Measurements from ENCODE around the gene CNDP2.
"Not testable (repeated sequence)": the region's sequence is repeated elsewhere in the genome, so short reads cannot be mapped to it uniquely, and the experiment has no call there.

Gene CNDP2

GRCh38 chr18:74518456-74519295, 22.5 kb downstream of the CNDP2 start:
- DNase-seq (ENCODE audit: low spot score) = no peak

GRCh38 chr18:74519320-74520095, 23.3 kb downstream of the CNDP2 start:
- no peak for DNase-seq (ENCODE audit: low spot score)

- DNase-seq (ENCODE audit: low spot score) = no peak
Observed at GRCh38 chr18:74520096-74520833, 24.1 kb downstream of the CNDP2 start.

- DNase-seq (ENCODE audit: low spot score) = no peak
Observed at GRCh38 chr18:74521068-74521725, 25.0 kb downstream of the CNDP2 start.

- no peak for DNase-seq (ENCODE audit: low spot score)
Observed at GRCh38 chr18:74522635-74523548, 26.7 kb downstream of the CNDP2 start.

GRCh38 chr18:74524097-74524496, 27.9 kb downstream of the CNDP2 start:
- no peak for DNase-seq (ENCODE audit: low spot score)

- DNase-seq (ENCODE audit: low spot score) = not testable (repeated sequence)
Observed at GRCh38 chr18:74524915-74525314, 28.8 kb downstream of the CNDP2 start.

- no peak for DNase-seq (ENCODE audit: low spot score)
Observed at GRCh38 chr18:74525741-74526140, 29.6 kb downstream of the CNDP2 start.

- no peak for DNase-seq (ENCODE audit: low spot score)
Observed at GRCh38 chr18:74526488-74526887, 30.3 kb downstream of the CNDP2 start.

- no peak for DNase-seq (ENCODE audit: low spot score)
Observed at GRCh38 chr18:74528478-74528877, 32.3 kb downstream of the CNDP2 start.

GRCh38 chr18:74528913-74529312, 32.8 kb downstream of the CNDP2 start:
- DNase-seq (ENCODE audit: low spot score) = no peak

- no peak for DNase-seq (ENCODE audit: low spot score)
Observed at GRCh38 chr18:74529378-74529777, 33.2 kb downstream of the CNDP2 start.

GRCh38 chr18:74529811-74530583, 33.8 kb downstream of the CNDP2 start:
- DNase-seq (ENCODE audit: low spot score) = no peak

GRCh38 chr18:74530584-74530862, 34.4 kb downstream of the CNDP2 start:
- no peak for DNase-seq (ENCODE audit: low spot score)

- no peak for DNase-seq (ENCODE audit: low spot score)
Observed at GRCh38 chr18:74531043-74531442, 34.9 kb downstream of the CNDP2 start.

- DNase-seq (ENCODE audit: low spot score) = no peak
Observed at GRCh38 chr18:74532511-74533025, 36.4 kb downstream of the CNDP2 start.

- no peak for DNase-seq (ENCODE audit: low spot score)
Observed at GRCh38 chr18:74533666-74534065, 37.5 kb downstream of the CNDP2 start.

- no peak for DNase-seq (ENCODE audit: low spot score)
Observed at GRCh38 chr18:74534150-74534969, 38.2 kb downstream of the CNDP2 start, which contains the start of gene CNDP1. TSS of gene CNDP1 (plus strand) at chr18:74534500. CDS start at chr18:74534668, 168 bp downstream.

- no peak for DNase-seq (ENCODE audit: low spot score)
Observed at GRCh38 chr18:74534981-74535649, 39.0 kb downstream of the CNDP2 start.
